22Rv1 (cell line): ENCODE results near the gene BRD2.

Experiments used
- CTCF ChIP-seq: fragments of 450-650 bp; IDR thresholded peaks from 2 replicates; pipeline ENCODE4 v1.5.1; 2017; ENCODE audit warnings: mild to moderate bottlenecking
- ZFX ChIP-seq: fragments of 450-650 bp; IDR thresholded peaks from 2 replicates; pipeline ENCODE4 v1.6.1; 2017; ENCODE audit warnings: antibody characterized with exemption, borderline replicate concordance

- no peak for TF ChIP-seq CTCF
- TF ChIP-seq ZFX, result no peak
These were observed 4.5 kb upstream of the BRD2 start for GRCh38 chr6:32963866-32964265.
